Neural progenitor cell (in vitro differentiated cells): ENCODE data around the gene CATSPERB.

ENCODE experiments used
- CTCF ChIP-seq: fragments of 200-600 bp; sonication (generic); IDR thresholded peaks from 2 replicates; pipeline ENCODE4 v1.5.1; 2017; ENCODE audit warnings: antibody characterized with exemption, mild to moderate bottlenecking
- EZH2phosphoT487 ChIP-seq: fragments of 200-600 bp; sonication (generic); IDR thresholded peaks from 2 replicates; pipeline ENCODE4 v1.6.1; 2017; ENCODE audit warnings: antibody characterized with exemption

DNA sequence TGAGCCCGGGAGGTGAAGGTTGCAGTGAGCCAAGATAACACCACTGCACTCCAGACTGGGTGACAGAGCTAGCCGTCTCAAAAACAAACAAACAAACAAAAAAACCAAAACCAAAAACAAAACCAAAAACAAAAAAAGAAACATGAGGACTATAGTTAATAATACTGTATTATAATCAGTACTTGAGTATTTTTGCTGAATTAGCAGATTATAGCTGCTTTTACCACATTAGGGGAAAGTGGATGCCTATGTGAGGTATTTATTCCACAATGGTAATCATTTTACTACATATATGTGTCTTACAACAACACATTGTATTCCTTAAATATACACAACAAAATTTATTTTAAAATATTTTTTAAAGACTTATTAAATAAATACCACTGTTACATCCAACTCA, 120.4 kb downstream of the CATSPERB start:
- no peak for TF ChIP-seq CTCF
- no peak for TF ChIP-seq EZH2phosphoT487
